Activated effector memory CD4-positive, alpha-beta T cell treated with Interleukin-2 at 50 U/mL for 16 hours (primary cell): ENCODE measurements around the gene ATP9B.

Experiments
- DNase-seq: peaks from one replicate; pipeline ENCODE4 v3.0.0-alpha.2; 2020

ATP9B gene

GRCh38 chr18:79336556-79337142, 267.5 kb downstream of the ATP9B start:
- no peak for DNase-seq

GRCh38 chr18:79337184-79337583, 268.0 kb downstream of the ATP9B start:
- no peak for DNase-seq

GRCh38 chr18:79337620-79338019, 268.4 kb downstream of the ATP9B start:
- DNase-seq: no peak

- no peak for DNase-seq
These were observed 270.1 kb downstream of the ATP9B start for GRCh38 chr18:79339094-79339908.

GRCh38 chr18:79343567-79344207, 274.5 kb downstream of the ATP9B start:
- DNase-seq: no peak

- no peak for DNase-seq
These were observed 275.0 kb downstream of the ATP9B start for GRCh38 chr18:79344208-79344581.

GRCh38 chr18:79345366-79345765, 276.2 kb downstream of the ATP9B start:
- no peak for DNase-seq

DNA sequence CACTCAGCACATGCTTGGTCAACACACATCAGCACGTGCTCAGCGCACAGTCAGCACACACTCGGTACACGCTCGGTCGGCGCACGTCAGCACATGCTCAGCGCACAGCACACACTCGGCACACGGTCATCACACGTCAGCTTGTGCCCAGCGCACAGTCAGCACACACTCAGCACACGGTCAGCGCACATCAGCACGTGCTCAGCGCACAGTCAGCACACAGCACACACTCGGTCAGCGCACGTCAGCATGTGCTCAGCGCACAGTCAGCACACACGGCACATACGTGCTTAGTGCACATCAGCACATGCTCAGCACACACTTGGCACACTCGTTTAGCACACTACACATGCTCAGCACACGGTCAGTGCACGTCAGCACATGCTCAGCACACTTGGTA, 276.8 kb downstream of the ATP9B start:
- no peak for DNase-seq

DNA sequence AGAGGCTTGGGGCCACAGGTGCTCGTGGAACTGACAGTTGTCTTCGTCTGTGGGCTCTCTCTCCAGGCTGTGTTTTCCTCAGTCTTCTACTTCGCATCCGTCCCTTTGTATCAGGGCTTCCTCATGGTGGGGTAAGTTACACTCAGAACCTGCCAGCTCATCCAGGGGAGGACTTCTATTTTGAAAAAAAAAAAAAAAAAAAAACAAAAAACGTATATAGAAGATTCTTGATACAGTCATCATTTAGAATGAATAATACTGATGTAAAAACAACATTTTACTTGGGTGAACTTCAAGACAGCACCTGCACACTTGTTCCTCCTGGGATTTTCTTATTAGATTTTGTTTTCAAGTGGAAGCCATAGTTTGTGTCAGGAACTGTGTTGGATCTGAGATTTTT, 278.9 kb downstream of the ATP9B start:
- DNase-seq: no peak

DNA sequence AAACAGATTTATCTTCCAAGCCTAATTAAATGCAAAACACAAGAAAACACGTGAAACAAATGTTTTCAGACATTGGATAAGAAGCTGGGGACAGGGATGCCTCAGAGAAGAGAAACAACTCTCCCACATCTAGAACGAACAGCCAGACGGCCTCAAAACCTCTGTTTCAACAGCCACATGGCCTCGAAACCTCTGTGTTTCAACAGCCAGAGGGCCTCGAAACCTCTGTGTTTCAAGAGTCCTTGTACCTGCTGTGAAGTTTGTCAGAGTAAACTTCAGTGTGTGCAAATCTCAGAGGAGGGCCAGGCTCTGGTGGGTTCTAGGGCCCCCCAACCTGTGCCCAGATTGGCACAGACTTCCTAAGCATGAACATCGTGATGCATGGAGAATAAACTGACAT, 283.2 kb downstream of the ATP9B start:
- no peak for DNase-seq

- DNase-seq: no peak
These were observed 284.1 kb downstream of the ATP9B start for GRCh38 chr18:79353267-79353666.

GRCh38 chr18:79354350-79354749, 285.2 kb downstream of the ATP9B start:
- DNase-seq: no peak

- no peak for DNase-seq
These were observed 286.5 kb downstream of the ATP9B start for GRCh38 chr18:79355433-79356335.

GRCh38 chr18:79356435-79356834, 287.2 kb downstream of the ATP9B start:
- no peak for DNase-seq

- DNase-seq: no peak
These were observed 291.7 kb downstream of the ATP9B start for GRCh38 chr18:79360933-79361332.

- DNase-seq: no peak
These were observed 292.8 kb downstream of the ATP9B start for GRCh38 chr18:79361766-79362522.

- DNase-seq: no peak
These were observed 296.5 kb downstream of the ATP9B start for GRCh38 chr18:79365701-79366100.

GRCh38 chr18:79366177-79367094, 297.2 kb downstream of the ATP9B start:
- DNase-seq: no peak

- no peak for DNase-seq
These were observed 298.3 kb downstream of the ATP9B start for GRCh38 chr18:79367480-79367879.

DNA sequence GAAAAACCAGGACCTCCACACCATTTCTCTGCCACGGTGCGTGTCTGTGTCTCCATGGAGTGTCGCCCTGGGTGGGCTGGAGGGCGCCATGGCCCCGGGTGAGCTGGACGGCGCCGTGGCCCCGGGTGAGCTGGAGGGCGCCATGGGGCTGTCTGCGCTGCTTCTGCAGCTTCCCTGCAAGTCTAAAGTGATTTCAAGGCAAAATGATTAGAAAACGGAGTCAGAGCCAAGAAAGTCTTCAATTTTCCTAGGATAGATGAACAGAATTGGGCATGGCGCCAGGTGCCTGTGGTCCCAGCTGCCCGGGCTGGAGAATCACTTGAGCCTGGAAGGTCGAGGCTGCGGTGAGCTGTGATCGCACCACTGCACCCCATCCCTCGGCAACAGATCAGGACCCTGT, 298.8 kb downstream of the ATP9B start:
- no peak for DNase-seq

- DNase-seq: no peak
These were observed 299.5 kb downstream of the ATP9B start for GRCh38 chr18:79368681-79369080.
